ENCODE measurements around the gene GAL3ST3.

DNA sequence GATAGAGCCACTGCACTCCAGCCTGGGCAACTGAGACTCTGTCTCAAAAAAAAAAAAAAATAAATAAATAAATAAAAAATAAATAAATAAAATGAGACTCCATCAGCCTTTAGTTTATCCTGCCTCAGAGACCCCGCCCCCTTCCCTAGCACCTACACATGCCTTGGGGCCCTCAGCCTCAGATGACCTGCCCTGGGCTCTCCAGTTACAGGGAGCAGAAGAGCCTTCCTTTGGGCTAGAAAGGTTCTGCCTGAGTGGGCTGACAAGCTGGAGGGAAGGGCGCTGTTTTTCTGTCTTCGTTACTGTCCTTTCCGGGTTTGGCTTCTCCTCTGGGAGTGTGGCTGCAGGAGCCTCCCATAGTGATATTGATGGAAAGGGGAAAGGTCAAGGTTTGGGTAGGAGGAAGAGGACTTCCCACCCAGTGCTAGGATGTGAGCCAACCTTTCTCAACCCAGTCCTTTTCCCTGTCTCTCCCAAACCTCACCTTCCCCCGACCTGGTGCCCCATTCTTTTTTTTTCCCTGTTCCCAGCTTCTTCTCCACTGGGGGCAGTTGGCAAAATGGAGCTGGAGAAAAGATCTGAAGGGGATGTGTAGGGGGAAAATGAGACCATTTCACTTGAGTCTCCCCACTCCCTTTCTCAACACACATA lies 1.7 kb upstream of the GAL3ST3 start:
- no peak for TF ChIP-seq POLR2A (IDR thresholded peaks at IDR 0.05)
- TF ChIP-seq, protein P1, sequence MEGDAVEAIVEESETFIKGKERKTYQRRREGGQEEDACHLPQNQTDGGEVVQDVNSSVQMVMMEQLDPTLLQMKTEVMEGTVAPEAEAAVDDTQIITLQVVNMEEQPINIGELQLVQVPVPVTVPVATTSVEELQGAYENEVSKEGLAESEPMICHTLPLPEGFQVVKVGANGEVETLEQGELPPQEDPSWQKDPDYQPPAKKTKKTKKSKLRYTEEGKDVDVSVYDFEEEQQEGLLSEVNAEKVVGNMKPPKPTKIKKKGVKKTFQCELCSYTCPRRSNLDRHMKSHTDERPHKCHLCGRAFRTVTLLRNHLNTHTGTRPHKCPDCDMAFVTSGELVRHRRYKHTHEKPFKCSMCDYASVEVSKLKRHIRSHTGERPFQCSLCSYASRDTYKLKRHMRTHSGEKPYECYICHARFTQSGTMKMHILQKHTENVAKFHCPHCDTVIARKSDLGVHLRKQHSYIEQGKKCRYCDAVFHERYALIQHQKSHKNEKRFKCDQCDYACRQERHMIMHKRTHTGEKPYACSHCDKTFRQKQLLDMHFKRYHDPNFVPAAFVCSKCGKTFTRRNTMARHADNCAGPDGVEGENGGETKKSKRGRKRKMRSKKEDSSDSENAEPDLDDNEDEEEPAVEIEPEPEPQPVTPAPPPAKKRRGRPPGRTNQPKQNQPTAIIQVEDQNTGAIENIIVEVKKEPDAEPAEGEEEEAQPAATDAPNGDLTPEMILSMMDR (IDR thresholded peaks at IDR 0.05), result no peak

Data from body of pancreas (tissue), 4 donors.